Colonic mucosa (tissue), 4 donors: Measurements from ENCODE around the gene LRP1B. TPM values are rescaled to one million over a fixed set of nuclear protein-coding genes. Genes with fewer than 3 reads are reported as not detected.

Experiments used
- DNase-seq: peaks from one replicate; pipeline ENCODE4 v3.0.0-alpha.2; 2020
- H3K27ac ChIP-seq: fragments of 200-600 bp; one replicate; pipeline ENCODE4 v1.8.0; 2021
- H3K27me3 ChIP-seq: fragments of 200-600 bp; one replicate; pipeline ENCODE4 v1.8.0; 2021
- H3K36me3 ChIP-seq: fragments of 200-600 bp; one replicate; pipeline ENCODE4 v1.8.0; 2021
- H3K4me1 ChIP-seq: fragments of 200-600 bp; one replicate; pipeline ENCODE4 v1.8.0; 2021; ENCODE audit warnings: mild to moderate bottlenecking
- H3K4me3 ChIP-seq: fragments of 200-600 bp; one replicate; pipeline ENCODE4 v1.8.0; 2021
- H3K9ac ChIP-seq, 2 donors: one replicate each; pipeline ENCODE4 v1.7.0; 2013; ENCODE audit warnings: control low read depth in 2 of 2, low read depth in 2 of 2, low read length in 2 of 2
- H3K9me3 ChIP-seq: fragments of 200-600 bp; one replicate; pipeline ENCODE4 v1.8.0; 2021
- CTCF ChIP-seq: fragments of 200-600 bp; IDR thresholded peaks from one replicate; pipeline ENCODE4 v1.8.0; 2022; ENCODE audit warnings: antibody characterized with exemption, mild to moderate bottlenecking
- intact Hi-C: fragments of 100-400 bp; cut with DNase I; formaldehyde crosslinking; loops from one replicate; pipeline ENCODE4 v1.14.1; 2022
- total RNA-seq, 2 donors: library from RNA; stranded (reverse); fragmentation: NEBNext Ultra II Directional in 1 of 2; extraction: Animal tissue kit (Norgen Biotek cat#: 25700) in 1 of 2; gene quantifications; one replicate each; pipeline ENCODE4 v1.2.1, GENCODE V29; 2021
- donor health status: healthy.
- donor health status: DM: no; HTN: no; CAD: no.
- donor health status: DM: no; HTN: no; CAD: no.

The LRP1B gene
- total RNA-seq, 2 donors from 2014 or later = 0.10 to 0.19 TPM

DNA sequence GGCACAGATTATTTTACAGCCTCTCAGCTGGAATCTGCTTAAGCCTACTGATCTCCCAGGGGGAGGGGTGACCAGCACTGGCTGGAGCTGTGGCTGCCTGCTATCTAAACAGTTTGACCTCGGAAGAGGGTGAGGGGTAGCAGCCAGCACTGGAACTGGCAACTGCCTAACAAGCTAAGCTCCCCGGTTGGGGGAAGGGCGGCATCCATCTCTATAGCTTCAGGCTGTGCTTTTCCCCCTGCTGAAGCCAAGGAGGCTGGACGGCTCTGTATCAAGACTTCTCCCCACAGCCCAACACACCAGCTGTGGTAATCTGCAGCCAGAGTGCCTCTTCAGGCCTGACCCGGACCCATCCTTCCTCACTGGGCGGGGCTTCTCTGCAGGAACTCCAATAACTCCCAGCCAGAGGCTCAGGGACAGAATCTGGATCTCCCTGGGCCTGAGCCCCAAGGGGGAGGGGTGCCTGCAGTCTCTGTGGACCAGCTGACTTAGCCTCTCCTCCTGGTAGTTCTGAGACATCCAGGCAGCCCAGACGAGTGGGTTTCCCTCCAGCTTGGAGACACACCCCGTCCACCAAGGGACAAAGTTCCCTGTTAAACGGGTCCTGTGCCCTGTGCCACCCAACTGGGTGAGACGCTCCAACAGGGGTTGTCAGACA is 560.2 kb downstream of the LRP1B start:
- no peaks in the 10 kb centered on the region for H3K4me1 ChIP-seq
- H3K9me3 ChIP-seq = no peaks in the 10 kb centered on the region
- no peak for TF ChIP-seq CTCF
- no peak overlapping the region for H3K27ac ChIP-seq
- DNase-seq = no peak
- no peaks in the 10 kb centered on the region for H3K27me3 ChIP-seq
- no peaks in the 10 kb centered on the region for H3K36me3 ChIP-seq
- no peak overlapping the region for H3K4me3 ChIP-seq
- intact Hi-C loops = no loop called here
- H3K9ac ChIP-seq = no peak overlapping the region

GRCh38 chr2:141569941-141570340 is 560.9 kb downstream of the LRP1B start:
- no peaks in the 10 kb centered on the region for H3K9me3 ChIP-seq
- TF ChIP-seq CTCF = no peak
- H3K36me3 ChIP-seq = no peaks in the 10 kb centered on the region
- no peaks in the 10 kb centered on the region for H3K4me1 ChIP-seq
- H3K27ac ChIP-seq = no peak overlapping the region
- no peak for DNase-seq
- H3K27me3 ChIP-seq = no peaks in the 10 kb centered on the region
- H3K9ac ChIP-seq = no peak overlapping the region
- no peak overlapping the region for H3K4me3 ChIP-seq
- intact Hi-C loops = no loop called here

DNA sequence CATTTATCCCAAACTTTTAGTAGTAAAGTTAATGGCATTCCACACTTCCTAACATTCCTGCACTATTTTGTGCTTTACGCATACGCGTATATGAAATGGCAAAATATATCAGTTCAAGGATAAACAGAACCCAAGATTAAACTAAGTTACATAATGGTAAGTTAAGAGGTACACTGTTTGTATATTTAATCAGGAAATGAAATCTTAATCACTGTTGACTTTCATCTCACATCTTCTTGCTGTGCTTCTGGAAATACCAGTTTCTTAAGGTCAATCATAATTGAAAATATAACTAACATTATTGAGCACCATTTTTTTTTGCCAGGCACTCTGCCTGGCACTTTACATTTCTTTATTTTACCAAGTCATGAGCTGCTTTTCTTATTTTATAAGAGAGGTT is 565.2 kb downstream of the LRP1B start:
- no peak overlapping the region for H3K27ac ChIP-seq
- H3K9me3 ChIP-seq = no peaks in the 10 kb centered on the region
- H3K36me3 ChIP-seq = no peaks in the 10 kb centered on the region
- no peak for DNase-seq
- intact Hi-C loops = no loop called here
- no peak overlapping the region for H3K4me3 ChIP-seq
- no peaks in the 10 kb centered on the region for H3K27me3 ChIP-seq
- no peak overlapping the region for H3K9ac ChIP-seq
- no peaks in the 10 kb centered on the region for H3K4me1 ChIP-seq
- no peak for TF ChIP-seq CTCF

DNA sequence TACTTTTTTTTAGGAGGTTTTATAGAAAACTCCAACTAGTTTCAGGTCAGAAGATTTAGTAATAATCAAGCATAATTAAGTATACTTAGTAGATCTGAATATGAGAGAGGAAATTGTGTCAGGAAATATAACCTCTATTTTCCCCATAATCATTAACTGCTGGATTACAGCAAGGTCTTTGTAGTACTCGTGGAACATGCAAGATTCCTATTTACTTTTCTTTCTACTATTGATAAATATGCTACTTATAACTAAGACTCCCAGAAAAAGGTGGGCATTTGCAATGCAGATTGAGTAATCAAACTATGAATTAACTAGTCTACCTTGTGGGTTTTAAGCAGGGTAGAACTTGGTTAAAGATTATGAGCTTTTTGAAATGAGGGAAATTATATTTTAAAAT is 570.1 kb downstream of the LRP1B start:
- intact Hi-C loops = no loop called here
- Histone ChIP-seq H3K9me3 (no peaks in the 10 kb centered on the region), H3K36me3 (no peaks in the 10 kb centered on the region), H3K27ac (no peak overlapping the region), H3K4me1 (no peaks in the 10 kb centered on the region), H3K9ac (no peak overlapping the region), H3K27me3 (no peaks in the 10 kb centered on the region), H3K4me3 (no peak overlapping the region)
- no peak for TF ChIP-seq CTCF
- no peak for DNase-seq

DNA sequence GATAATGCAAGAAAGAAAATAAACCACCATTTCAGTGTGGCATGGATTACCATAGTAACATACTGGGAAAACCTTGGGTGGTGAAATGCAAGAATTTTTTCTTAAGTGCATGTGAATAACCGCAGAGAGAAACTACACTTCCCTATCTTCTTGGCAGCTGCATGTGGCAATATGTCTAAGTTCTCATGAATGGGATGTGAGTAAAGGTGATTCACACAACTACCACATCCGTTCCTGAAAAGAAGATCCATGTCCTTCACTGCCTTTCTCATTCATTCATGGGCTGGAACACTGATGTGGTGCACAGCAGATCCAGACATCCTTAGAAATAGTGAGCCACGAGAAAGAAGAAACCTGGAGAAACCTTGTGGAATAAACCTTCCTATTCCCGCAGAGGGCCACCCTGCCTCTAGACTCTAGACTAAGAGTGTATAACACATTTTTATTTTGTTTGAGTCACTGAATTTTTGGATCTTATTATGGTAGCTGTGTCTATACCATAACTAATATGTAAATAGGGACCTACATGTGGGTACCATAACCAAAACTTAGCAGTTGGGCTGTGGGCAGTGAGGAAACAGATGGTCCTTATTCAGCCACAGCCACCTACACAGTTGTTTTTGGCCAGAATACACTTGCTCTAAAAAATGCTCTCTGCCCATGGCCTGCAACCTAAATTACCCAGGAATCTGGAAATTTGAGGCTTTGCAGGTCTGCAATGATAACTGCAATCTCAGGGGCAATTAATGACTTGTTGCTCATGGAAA is 573.3 kb downstream of the LRP1B start:
- H3K27me3 ChIP-seq = no peaks in the 10 kb centered on the region
- no peak for TF ChIP-seq CTCF
- H3K4me3 ChIP-seq = no peak overlapping the region
- no peak overlapping the region for H3K27ac ChIP-seq
- H3K36me3 ChIP-seq = no peaks in the 10 kb centered on the region
- no peak overlapping the region for H3K9ac ChIP-seq
- no peaks in the 10 kb centered on the region for H3K9me3 ChIP-seq
- no peaks in the 10 kb centered on the region for H3K4me1 ChIP-seq
- intact Hi-C loops = no loop called here
- no peak for DNase-seq
